Tibial artery (tissue), 4 donors: Measurements from ENCODE around the gene PLVAP.

Source experiments
- DNase-seq, 2 donors: peaks; one replicate each; pipeline ENCODE4 v3.0.0-alpha.2; 2019
- H3K27ac ChIP-seq, 2 donors: fragments of 200-600 bp; sonication (generic) in 1 of 2; 1 replicate in 1 of 2; 2 replicates in 1 of 2; pipeline ENCODE4 v1.5.1; 2018 to 2019; ENCODE audit warnings: mild to moderate bottlenecking in 1 of 2
- H3K27me3 ChIP-seq, 2 donors: fragments of 200-600 bp; sonication (generic) in 1 of 2; one replicate each; pipeline versions ENCODE4 v1.5.1 to v1.6.0; 2016 to 2019
- H3K36me3 ChIP-seq, 3 donors: fragments of 200-600 bp; sonication (generic) in 2 of 3; one replicate each; pipeline ENCODE4 v1.5.1; 2016 to 2019; ENCODE audit warnings: mild to moderate bottlenecking in 2 of 3
- H3K4me1 ChIP-seq, 4 donors: fragments of 200-600 bp; sonication (generic) in 2 of 4; 1 replicate in 3 of 4; 2 replicates in 1 of 4; pipeline ENCODE4 v1.5.1; 2016 to 2019
- H3K4me3 ChIP-seq, 2 donors: fragments of 200-600 bp; sonication (generic) in 1 of 2; 1 replicate in 1 of 2; 2 replicates in 1 of 2; pipeline ENCODE4 v1.5.1; 2018 to 2019; ENCODE audit warnings: mild to moderate bottlenecking in 2 of 2
- H3K9me3 ChIP-seq, 3 donors: fragments of 200-600 bp; sonication (generic) in 1 of 3; one replicate each; pipeline ENCODE4 v1.5.1; 2016 to 2019
- intact Hi-C: fragments of 100-400 bp; cut with DNase I; formaldehyde crosslinking; loops from one replicate; pipeline ENCODE4 v1.15.0; 2023; ENCODE audit warnings: low total_unique reads
- TF ChIP-seq, protein P1 (sequence below), 2 experiments: fragments of 200-600 bp in 1 of 2; fragments of 450-650 bp in 1 of 2; IDR thresholded peaks; one replicate each; pipeline ENCODE4 v1.5.1; 2017 to 2019; ENCODE audit warnings: antibody characterized with exemption in 2 of 2, mild to moderate bottlenecking in 1 of 2, moderate library complexity in 1 of 2

Gene PLVAP

DNA sequence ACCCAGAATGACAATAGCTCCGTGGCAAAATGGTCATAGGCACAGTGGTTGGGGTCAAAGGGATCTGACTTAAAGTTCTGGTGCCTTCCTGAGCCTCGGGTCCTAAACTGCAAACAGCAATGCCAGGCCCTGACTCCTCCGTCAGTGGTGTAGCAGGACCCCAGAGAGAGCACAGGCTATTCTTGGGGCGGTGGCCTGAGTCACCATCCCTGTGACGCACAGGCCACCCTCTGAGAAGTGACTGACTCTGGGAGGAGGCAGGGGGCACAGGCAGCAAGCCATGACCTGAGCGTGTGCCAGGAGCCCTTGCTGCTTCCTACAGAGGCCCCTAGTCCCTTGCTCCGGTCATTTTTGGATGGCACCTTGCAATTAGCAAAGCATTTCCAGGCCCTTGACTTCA lies 18.7 kb downstream of the PLVAP start:
- H3K4me1 ChIP-seq = peaks cover 0 to 6% (median 0%) of the 10 kb centered on the region in 4 donors
- no peaks in the 10 kb centered on the region for H3K9me3 ChIP-seq
- no peaks in the 10 kb centered on the region for H3K27me3 ChIP-seq
- TF ChIP-seq, protein P1, sequence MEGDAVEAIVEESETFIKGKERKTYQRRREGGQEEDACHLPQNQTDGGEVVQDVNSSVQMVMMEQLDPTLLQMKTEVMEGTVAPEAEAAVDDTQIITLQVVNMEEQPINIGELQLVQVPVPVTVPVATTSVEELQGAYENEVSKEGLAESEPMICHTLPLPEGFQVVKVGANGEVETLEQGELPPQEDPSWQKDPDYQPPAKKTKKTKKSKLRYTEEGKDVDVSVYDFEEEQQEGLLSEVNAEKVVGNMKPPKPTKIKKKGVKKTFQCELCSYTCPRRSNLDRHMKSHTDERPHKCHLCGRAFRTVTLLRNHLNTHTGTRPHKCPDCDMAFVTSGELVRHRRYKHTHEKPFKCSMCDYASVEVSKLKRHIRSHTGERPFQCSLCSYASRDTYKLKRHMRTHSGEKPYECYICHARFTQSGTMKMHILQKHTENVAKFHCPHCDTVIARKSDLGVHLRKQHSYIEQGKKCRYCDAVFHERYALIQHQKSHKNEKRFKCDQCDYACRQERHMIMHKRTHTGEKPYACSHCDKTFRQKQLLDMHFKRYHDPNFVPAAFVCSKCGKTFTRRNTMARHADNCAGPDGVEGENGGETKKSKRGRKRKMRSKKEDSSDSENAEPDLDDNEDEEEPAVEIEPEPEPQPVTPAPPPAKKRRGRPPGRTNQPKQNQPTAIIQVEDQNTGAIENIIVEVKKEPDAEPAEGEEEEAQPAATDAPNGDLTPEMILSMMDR (IDR thresholded peaks at IDR 0.05) = no peak
- H3K4me3 ChIP-seq = no peak overlapping the region
- DNase-seq = peak; percentile 41 to 84
- intact Hi-C loops = no loop called here
- peak overlapping the region in 1 of 2 donors; percentile 49 for H3K27ac ChIP-seq
- H3K36me3 ChIP-seq = no peaks in the 10 kb centered on the region

DNA sequence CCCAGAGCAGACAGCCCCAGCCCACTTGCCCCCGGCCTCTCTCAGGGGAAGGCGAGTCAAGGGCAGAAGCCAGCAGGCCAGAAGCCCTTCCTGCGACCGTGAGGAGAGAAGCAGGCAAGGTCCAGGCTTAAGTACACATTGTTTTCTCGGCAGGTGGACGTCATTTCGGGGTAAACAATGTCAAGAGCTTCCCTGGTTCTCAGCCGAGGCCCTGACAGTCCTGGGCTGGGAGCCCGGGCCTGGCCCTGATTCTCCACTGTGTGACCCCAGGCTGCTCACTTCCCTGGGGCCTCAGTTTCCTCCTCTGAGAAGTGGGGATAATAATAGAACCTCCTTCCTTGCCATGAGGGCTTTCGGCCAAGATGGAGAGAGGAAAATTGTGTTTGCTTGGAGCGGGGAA lies 19.4 kb downstream of the PLVAP start:
- intact Hi-C loops = no loop called here
- Histone ChIP-seq H3K4me1 (peaks cover 0 to 10% (median 0%) of the 10 kb centered on the region in 4 donors), H3K27me3 (no peaks in the 10 kb centered on the region), H3K36me3 (no peaks in the 10 kb centered on the region), H3K27ac (peak overlapping the region; percentile 16 to 49), H3K4me3 (no peak overlapping the region), H3K9me3 (no peaks in the 10 kb centered on the region)
- TF ChIP-seq, protein P1 (IDR thresholded peaks at IDR 0.05) = no peak
- DNase-seq = no peak

DNA sequence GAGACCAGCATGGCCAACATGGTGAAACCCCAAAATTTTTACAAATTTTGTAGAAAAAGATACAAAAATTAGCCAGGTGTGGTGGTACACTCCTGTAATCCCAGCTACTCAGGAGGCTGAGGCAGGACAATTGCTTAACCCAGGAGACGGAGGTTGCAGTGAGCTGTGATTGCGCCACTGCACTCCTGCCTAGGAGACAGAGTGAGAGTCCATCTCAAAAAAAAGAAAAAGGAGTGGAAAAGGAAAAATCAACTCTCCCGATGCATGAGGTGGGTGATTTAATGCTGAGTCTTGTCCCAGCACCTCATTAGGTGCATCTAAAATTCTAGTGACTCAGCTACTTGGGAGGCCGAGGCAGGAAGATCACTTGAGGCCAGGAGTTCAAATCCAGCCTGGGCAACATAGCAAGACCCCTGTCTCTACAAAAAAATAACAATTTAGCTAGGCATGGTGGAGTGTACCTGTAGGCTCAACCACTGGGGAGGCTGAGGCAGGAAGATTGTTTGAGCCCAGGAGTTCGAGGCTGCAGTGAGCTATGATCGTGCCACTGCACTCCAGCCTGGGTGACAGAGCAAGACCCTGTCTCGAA lies 20.0 kb downstream of the PLVAP start:
- Histone ChIP-seq H3K36me3 (no peaks in the 10 kb centered on the region), H3K4me3 (no peak overlapping the region), H3K9me3 (no peaks in the 10 kb centered on the region), H3K27ac (peak overlapping the region in 1 of 2 donors; percentile 49), H3K4me1 (peaks cover 0 to 11% (median 0%) of the 10 kb centered on the region in 4 donors), H3K27me3 (peaks cover 0 to 2% of the 10 kb centered on the region in 2 donors)
- DNase-seq = no peak
- TF ChIP-seq, protein P1 (IDR thresholded peaks at IDR 0.05) = no peak
- intact Hi-C loops = no loop called here

DNA sequence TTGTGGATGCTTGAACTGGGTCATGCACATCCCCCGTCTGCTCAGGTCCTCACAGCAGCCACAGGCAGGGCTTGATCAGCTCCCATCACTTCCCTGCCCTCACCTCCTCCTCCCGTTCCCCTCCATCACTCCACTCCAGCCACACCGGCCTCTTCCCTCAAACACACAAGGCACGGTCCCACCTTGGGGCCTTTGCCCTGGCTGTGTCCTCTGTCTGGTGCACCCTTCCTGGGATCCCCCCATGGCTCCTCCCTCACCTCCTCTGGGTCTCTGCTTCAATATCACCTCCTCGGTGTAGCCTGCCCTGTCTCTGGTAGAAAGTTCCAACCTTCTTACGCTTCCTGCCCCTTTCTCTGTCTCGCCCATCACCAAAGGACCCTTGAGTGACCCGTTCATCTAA lies 23.8 kb downstream of the PLVAP start:
- Histone ChIP-seq H3K27ac (no peak overlapping the region), H3K4me1 (peaks cover 0 to 20% (median 10%) of the 10 kb centered on the region in 4 donors), H3K27me3 (peaks cover 0 to 5% of the 10 kb centered on the region in 2 donors), H3K9me3 (no peaks in the 10 kb centered on the region), H3K36me3 (no peaks in the 10 kb centered on the region), H3K4me3 (no peak overlapping the region)
- no peak for DNase-seq
- intact Hi-C loops = no loop called here
- TF ChIP-seq, protein P1 (IDR thresholded peaks at IDR 0.05) = no peak

DNA sequence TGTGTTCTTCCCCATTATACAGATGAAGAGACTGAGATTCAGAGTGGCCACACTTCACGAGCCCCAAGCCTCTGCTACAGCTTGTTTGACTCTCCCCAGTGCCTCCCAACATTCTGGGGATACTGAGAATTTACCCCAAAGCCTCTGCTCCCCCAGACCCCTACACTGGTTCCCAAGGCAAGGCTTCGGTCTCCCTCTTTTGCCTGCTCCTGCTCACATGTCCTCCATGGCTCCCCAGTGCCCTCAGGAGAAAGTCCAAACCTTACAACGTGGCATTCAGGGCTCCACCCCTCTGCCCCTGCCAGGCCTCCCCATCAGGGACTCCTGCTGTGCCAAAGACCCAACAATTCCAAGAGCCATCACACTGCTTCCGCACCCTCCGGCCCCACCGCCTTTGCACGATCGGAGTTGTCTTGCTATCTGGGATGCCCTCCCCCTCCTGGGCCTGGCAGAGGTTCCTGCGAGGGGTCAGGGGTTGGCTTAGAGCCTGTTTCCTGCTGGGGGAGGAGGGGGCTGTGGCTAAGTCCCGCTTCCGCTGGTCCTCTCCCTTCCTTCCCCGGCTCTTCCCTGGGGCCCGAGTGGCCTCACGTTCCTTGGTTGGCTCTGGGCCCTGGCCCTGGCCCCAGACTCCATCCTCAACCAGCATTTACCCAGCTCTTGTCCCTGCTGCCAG lies 24.4 kb downstream of the PLVAP start:
- H3K9me3 ChIP-seq = no peaks in the 10 kb centered on the region
- intact Hi-C loops = no loop called here
- H3K4me1 ChIP-seq = peaks cover 0 to 22% (median 16%) of the 10 kb centered on the region in 4 donors
- no peak overlapping the region for H3K4me3 ChIP-seq
- TF ChIP-seq, protein P1 (IDR thresholded peaks at IDR 0.05) = no peak
- H3K27ac ChIP-seq = no peak overlapping the region
- H3K36me3 ChIP-seq = no peaks in the 10 kb centered on the region
- no peak for DNase-seq
- H3K27me3 ChIP-seq = peaks cover 0 to 5% of the 10 kb centered on the region in 2 donors
